ENCODE results near the gene SPRING1.

The SPRING1 gene

GRCh38 chr12:116727891-116728290 lies 10.0 kb downstream of the SPRING1 start:
- TF ChIP-seq, protein P1, sequence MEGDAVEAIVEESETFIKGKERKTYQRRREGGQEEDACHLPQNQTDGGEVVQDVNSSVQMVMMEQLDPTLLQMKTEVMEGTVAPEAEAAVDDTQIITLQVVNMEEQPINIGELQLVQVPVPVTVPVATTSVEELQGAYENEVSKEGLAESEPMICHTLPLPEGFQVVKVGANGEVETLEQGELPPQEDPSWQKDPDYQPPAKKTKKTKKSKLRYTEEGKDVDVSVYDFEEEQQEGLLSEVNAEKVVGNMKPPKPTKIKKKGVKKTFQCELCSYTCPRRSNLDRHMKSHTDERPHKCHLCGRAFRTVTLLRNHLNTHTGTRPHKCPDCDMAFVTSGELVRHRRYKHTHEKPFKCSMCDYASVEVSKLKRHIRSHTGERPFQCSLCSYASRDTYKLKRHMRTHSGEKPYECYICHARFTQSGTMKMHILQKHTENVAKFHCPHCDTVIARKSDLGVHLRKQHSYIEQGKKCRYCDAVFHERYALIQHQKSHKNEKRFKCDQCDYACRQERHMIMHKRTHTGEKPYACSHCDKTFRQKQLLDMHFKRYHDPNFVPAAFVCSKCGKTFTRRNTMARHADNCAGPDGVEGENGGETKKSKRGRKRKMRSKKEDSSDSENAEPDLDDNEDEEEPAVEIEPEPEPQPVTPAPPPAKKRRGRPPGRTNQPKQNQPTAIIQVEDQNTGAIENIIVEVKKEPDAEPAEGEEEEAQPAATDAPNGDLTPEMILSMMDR (IDR thresholded peaks at IDR 0.05; ENCODE audit: control insufficient read depth, extremely low read depth, insufficient read depth): no peak
- DNase-seq (ENCODE audit: low read depth): no peak
- no peak overlapping the region for H3K4me3 ChIP-seq (ENCODE audit: low read depth, low read length)

GRCh38 chr12:116727261-116727660 lies 10.6 kb downstream of the SPRING1 start:
- H3K4me3 ChIP-seq (ENCODE audit: low read depth, low read length): no peak overlapping the region
- TF ChIP-seq, protein P1 (IDR thresholded peaks at IDR 0.05; ENCODE audit: control insufficient read depth, extremely low read depth, insufficient read depth): no peak
- DNase-seq (ENCODE audit: low read depth): no peak

- DNase-seq (ENCODE audit: low read depth): peak; percentile 17
- TF ChIP-seq, protein P1 (IDR thresholded peaks at IDR 0.05; ENCODE audit: control insufficient read depth, extremely low read depth, insufficient read depth): no peak
- H3K4me3 ChIP-seq (ENCODE audit: low read depth, low read length): no peak overlapping the region
Measured at GRCh38 chr12:116726694-116727093, 11.2 kb downstream of the SPRING1 start.

DNA sequence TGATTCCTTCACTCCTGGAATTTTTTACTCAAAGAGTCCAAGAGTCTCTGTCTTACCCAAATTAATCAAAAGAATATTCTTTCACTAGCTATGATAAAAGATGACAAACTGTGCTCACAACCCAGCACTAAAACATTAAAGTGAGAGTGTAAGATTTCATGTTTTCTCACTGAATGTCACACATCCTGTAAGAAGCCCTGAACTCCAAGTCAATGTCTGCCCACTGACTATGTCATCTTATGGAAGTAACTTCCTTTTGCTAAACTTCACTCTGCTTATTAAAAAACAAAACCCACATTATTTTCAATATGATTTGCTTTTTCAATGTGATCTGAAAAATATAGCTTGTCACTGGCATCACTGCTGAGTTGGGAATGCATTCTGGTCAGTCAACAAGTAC lies 15.6 kb downstream of the SPRING1 start:
- H3K4me3 ChIP-seq (ENCODE audit: low read depth, low read length): no peak overlapping the region
- DNase-seq (ENCODE audit: low read depth): no peak
- TF ChIP-seq, protein P1 (IDR thresholded peaks at IDR 0.05; ENCODE audit: control insufficient read depth, extremely low read depth, insufficient read depth): no peak

DNA sequence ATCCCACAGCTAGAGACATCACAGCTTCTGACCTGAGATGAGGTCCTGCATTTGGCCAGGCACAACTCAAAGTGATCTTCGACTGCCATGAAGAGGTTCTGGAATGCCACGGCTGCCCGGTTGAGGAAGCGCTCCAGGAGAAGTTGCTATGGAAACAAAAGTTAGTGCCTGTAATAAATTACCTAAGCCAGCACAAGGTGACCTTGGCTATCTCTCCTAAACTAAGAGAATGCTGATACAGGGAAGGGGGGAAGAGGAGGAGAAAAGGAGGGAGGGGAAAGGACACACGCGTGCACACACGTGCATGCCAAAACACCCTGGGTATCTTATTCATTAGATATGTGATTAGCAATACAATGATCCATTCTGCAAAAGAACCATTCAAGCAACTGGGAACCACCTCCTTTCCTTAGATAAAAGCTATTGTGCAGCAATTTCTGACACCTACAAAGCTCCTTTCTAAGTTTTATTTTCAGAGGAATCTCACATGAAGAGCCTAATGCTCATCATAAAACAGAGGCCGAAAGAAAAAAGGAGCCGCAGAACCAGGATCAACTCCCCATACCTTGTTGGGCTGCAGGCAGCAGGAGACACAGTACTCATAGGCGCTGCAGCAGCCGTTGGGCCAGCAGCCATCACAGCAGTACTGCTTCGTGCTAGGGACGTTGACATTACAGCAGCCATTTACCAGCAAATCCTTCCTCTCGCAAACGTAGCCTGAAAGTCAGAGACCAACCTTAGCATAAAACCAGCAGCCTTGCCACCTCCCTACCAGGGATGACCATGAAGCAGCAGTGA lies 17.9 kb downstream of the SPRING1 start:
- H3K4me3 ChIP-seq (ENCODE audit: low read depth, low read length): no peak overlapping the region
- no peak for DNase-seq (ENCODE audit: low read depth)
- TF ChIP-seq, protein P1 (IDR thresholded peaks at IDR 0.05; ENCODE audit: control insufficient read depth, extremely low read depth, insufficient read depth): no peak

DNA sequence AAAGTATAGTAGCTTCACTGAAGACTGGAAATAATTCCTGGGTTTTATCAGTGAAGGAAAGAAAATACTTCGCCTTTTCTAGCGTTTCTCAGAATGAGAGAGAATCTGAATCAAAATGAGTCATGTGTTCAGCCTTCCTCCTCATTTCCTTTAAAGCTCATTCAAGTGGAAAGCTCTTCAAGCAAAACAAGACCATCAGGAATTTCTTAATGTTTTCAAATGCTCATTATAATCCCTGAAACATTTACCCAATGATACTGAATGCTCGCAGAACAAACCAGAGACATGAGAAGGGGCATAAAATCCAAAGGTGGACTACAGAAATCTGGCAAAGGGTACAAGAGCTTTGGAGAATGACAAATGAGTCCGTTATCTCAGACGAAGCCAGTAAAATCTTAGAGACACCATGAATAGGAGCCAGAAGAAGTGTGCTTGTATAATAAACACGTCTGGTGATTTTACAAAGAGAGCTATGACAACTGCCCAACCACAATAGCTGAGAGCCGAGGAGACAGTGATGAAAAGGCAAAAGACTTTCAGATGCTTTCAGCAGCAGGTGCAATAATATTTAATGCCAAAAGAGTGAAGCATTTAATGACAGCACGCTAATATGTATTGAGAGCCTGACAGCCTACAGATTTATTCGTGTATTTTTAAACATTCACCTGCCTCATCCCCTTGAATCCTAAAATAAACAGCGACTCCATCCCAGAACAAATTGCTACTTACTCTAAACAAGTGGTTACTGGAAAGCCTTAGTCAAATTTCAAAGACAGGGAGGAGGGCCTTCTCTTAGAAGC lies 19.0 kb downstream of the SPRING1 start:
- DNase-seq (ENCODE audit: low read depth): no peak
- TF ChIP-seq, protein P1 (IDR thresholded peaks at IDR 0.05; ENCODE audit: control insufficient read depth, extremely low read depth, insufficient read depth): no peak
- H3K4me3 ChIP-seq (ENCODE audit: low read depth, low read length): no peak overlapping the region
